BE2C (cell line): ENCODE data around the gene EFCAB6.

Source experiments
- DNase-seq: peaks from one replicate; pipeline ENCODE4 v3.0.0-alpha.2; 2020
- H3K27me3 ChIP-seq: fragments of 250-450 bp; sonication (Bioruptor Pico); 2 replicates; pipeline ENCODE4 v1.5.1; 2020; ENCODE audit warnings: mild to moderate bottlenecking
- H3K36me3 ChIP-seq: fragments of 250-450 bp; sonication (Bioruptor Pico); 2 replicates; pipeline ENCODE4 v1.5.1; 2020; ENCODE audit warnings: mild to moderate bottlenecking
- H3K4me1 ChIP-seq: fragments of 250-450 bp; sonication (Bioruptor Pico); 2 replicates; pipeline ENCODE4 v1.5.1; 2020
- H3K4me3 ChIP-seq: 2 replicates; pipeline ENCODE4 v1.5.1; 2011; ENCODE audit warnings: low read depth, low read length
- H3K9me3 ChIP-seq: fragments of 250-450 bp; sonication (Bioruptor Pico); 2 replicates; pipeline ENCODE4 v1.5.1; 2020
- CTCF ChIP-seq: IDR thresholded peaks from 2 replicates; pipeline ENCODE4 v1.5.1; 2012; ENCODE audit warnings: mild to moderate bottlenecking, low read depth, low read length

The EFCAB6 gene

GRCh38 chr22:43485502-43486089 is 326.5 kb downstream of the EFCAB6 start:
- Histone ChIP-seq H3K36me3 (no peaks in the 10 kb centered on the region), H3K4me1 (no peaks in the 10 kb centered on the region)
- no peak for TF ChIP-seq CTCF

DNA sequence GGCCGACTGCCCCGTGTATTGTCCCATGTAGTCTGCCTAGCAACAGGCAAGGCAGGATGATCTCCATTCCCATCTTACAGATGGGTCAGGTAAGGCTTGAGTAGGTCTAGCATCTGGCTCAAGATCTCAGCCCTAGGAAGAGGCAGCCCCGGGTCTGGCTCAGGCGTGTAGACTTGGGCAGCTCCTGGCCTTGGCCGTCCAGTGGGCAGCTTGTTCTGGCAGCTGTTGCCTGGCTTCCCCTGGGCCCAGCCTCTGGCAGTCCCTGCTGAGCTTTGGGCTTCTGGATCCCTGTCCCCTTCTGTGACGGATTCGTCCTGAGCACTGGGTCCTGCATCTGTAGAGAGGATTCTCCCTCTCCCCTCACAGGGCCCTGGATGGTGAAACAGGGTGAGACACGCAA is 327.9 kb downstream of the EFCAB6 start:
- TF ChIP-seq CTCF: no peak
- H3K9me3 ChIP-seq: no peaks in the 10 kb centered on the region
- no peak for DNase-seq
- H3K4me3 ChIP-seq: no peak overlapping the region
- no peaks in the 10 kb centered on the region for H3K36me3 ChIP-seq
- H3K4me1 ChIP-seq: no peaks in the 10 kb centered on the region
- no peaks in the 10 kb centered on the region for H3K27me3 ChIP-seq

More at GRCh38 chr22:43485502-43486089, 326.5 kb downstream of the EFCAB6 start:
- Histone ChIP-seq H3K4me3 (no peak overlapping the region), H3K27me3 (no peaks in the 10 kb centered on the region), H3K9me3 (no peaks in the 10 kb centered on the region)
- DNase-seq: no peak

- DNase-seq: no peak
- Histone ChIP-seq H3K9me3 (no peaks in the 10 kb centered on the region), H3K4me1 (no peaks in the 10 kb centered on the region), H3K27me3 (no peaks in the 10 kb centered on the region), H3K4me3 (no peak overlapping the region), H3K36me3 (no peaks in the 10 kb centered on the region)
- TF ChIP-seq CTCF: no peak
Measured at GRCh38 chr22:43483669-43484068, 328.4 kb downstream of the EFCAB6 start.

- TF ChIP-seq CTCF: no peak
- no peak for DNase-seq
- H3K4me3 ChIP-seq: no peak overlapping the region
- H3K4me1 ChIP-seq: no peaks in the 10 kb centered on the region
- H3K9me3 ChIP-seq: no peaks in the 10 kb centered on the region
- H3K36me3 ChIP-seq: no peaks in the 10 kb centered on the region
- H3K27me3 ChIP-seq: no peaks in the 10 kb centered on the region
Measured at GRCh38 chr22:43483266-43483665, 328.8 kb downstream of the EFCAB6 start.

- Histone ChIP-seq H3K27me3 (no peaks in the 10 kb centered on the region), H3K4me3 (no peak overlapping the region), H3K4me1 (no peaks in the 10 kb centered on the region), H3K9me3 (no peaks in the 10 kb centered on the region), H3K36me3 (no peaks in the 10 kb centered on the region)
- no peak for DNase-seq
- TF ChIP-seq CTCF: no peak
Measured at GRCh38 chr22:43482318-43482625, 329.8 kb downstream of the EFCAB6 start.

GRCh38 chr22:43481568-43482317 is 330.4 kb downstream of the EFCAB6 start:
- no peaks in the 10 kb centered on the region for H3K27me3 ChIP-seq
- H3K4me1 ChIP-seq: no peaks in the 10 kb centered on the region
- peak; percentile 72 for TF ChIP-seq CTCF
- no peaks in the 10 kb centered on the region for H3K9me3 ChIP-seq
- H3K4me3 ChIP-seq: no peak overlapping the region
- peak; percentile 51 for DNase-seq
- H3K36me3 ChIP-seq: no peaks in the 10 kb centered on the region
